Stimulated activated CD8-positive, alpha-beta memory T cell treated with anti-CD3 and anti-CD28 coated beads, Interleukin-4, amount 100 ng/mL, for 1 hour (primary cell): ENCODE data around the gene CLASP1.
"Not testable (repeated sequence)": the region's sequence is repeated elsewhere in the genome, so short reads cannot be mapped to it uniquely, and the experiment has no call there.

Experiments
- DNase-seq, 2 donors: peaks; one replicate each; pipeline ENCODE4 v3.0.0-alpha.2; 2020; ENCODE audit warnings: low read depth in 2 of 2, low spot score in 1 of 2

CLASP1 gene

DNA sequence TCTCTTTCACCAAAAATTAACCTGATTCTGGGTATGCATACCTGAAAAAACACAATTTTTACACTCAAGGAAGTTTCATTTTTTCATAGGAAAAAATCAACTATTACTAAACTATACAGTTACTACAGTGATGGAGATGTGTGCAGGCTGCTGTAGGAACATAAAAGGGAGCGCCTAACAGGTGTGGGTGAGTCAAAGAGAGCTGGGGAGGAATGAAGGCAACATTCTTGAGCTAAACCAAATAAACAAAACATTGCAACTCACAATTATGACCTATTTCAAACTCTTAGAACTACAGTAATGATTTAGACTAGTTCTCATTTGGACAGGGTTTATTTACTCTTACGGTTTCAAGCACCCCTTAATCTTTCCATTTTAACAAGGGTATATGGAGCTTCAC lies 13.4 kb upstream of the CLASP1 start:
- no peak for DNase-seq

DNA sequence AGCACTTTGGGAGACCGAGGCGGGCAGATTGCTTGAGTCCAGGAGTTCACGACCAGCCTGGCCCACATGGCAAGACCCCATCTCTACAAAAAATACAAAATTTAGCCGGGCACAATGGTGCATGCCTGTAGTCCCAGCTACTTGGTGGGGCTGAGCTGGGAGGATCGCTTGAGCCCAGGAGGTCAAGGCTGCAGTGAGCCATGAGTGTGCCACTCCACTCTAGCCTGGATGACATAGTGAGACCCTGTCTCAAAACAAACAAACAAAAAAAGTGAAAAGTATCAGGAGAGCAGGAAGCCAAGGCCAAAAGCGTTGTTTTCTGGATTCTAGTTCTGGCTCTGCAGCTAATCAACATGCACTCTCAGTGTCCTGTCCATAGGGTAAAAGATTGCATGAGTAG lies 10.7 kb upstream of the CLASP1 start:
- DNase-seq: no peak

DNA sequence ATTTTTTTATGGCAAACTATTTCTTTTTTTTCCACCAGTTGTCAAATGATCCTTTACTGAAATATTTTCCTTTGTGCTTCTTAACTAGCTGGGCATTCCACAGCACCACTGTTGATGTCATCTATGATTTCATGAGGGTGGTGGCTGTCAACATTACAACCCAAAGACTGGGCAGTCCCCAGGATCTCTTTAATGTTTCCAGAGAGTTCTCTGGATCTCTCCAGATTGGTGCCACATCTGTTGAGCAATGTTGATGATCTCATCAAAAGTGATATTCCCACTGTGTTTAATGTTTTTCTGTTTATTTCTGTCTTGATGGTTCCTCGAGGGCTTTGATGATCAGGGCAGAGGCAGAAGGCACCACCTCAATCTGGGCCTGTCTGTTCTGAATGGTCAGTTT lies 9.1 kb upstream of the CLASP1 start:
- not testable (repeated sequence) for DNase-seq

DNA sequence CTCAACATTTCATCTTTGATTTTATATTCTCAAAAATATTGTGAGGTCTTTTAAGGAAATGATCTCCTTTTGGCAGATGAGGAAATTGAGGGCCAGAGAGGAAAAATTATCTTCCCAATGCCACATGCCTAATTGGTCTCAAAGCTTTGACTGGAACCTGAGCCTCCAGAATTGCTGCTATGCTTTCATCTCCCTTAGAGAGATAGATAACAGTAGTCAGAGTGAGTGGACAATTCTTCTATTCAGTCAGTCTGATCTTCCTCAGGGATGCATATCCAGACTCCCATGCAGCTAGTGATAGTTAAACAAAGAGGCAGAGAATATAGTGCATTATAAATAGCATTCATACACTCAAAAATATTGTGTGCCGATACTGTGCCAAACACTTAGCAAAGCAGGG lies 3.8 kb upstream of the CLASP1 start:
- DNase-seq: no peak

DNA sequence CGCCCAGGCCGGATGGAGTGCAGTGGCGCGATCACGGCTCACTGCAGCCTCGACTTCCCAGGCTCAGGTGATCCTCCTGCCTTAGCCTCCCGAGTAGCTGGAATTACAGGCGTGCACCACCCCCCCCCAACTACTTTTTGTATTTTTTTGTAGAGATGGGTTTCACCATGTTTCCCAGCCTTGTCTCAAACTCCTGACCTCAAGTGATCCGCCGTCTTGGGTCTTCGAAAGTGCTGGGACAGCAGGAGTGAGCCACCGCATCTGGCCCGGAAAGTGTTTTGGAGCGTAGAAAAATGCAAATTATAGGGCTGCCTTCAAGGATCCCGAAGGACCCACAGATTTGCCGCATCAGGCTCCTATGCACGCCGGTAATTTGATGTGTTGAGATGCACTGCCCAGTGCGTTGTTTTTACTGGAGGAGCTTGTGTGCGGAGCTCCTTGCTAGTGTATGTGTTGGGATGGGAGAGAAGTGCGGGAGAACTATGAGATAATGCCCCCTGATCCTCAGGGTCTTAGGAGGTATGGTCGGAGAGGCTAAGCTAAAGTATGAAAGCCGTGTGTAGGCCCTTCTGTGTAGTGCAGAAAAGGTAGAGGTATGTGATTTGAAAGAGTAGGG lies 1.2 kb upstream of the CLASP1 start:
- peak in 1 of 2 donors; percentile 2 for DNase-seq

DNA sequence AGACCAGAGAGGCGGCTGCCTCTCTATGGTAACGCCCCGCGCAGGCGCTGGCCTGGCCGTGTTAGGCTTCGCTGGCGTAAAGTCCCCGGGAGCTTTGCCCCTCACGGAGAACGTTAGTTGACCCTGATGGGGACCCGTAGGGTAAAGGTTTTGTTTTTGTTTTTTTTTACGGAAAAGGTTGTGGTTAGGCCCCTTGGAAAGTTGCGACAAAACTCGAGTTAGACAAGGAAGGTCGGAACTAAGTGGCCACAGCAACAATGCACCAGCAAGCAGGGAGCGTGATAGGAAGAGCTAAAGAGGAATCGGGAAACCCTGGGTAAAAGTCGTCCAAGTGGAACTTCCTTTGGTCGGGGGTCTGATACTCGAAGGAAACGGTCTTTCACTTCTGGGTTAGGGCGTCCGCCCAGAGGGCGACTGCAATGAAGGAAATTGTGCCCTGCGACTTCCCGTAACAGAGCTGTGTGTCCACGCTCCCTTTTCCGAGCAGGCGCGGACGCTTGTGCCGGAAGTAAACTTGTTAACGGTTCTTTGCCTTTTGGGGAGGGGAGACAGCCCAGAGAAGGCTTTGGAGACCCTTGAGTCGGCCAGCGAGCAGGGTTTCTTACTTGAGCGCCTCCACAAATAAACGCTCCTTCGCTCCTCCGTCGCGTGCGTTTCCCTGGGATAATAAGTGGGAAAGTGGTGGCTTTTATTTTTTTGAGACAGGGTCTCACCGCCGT lies 493 bp upstream of the CLASP1 start:
- DNase-seq: peak; percentile 82 to 92

DNA sequence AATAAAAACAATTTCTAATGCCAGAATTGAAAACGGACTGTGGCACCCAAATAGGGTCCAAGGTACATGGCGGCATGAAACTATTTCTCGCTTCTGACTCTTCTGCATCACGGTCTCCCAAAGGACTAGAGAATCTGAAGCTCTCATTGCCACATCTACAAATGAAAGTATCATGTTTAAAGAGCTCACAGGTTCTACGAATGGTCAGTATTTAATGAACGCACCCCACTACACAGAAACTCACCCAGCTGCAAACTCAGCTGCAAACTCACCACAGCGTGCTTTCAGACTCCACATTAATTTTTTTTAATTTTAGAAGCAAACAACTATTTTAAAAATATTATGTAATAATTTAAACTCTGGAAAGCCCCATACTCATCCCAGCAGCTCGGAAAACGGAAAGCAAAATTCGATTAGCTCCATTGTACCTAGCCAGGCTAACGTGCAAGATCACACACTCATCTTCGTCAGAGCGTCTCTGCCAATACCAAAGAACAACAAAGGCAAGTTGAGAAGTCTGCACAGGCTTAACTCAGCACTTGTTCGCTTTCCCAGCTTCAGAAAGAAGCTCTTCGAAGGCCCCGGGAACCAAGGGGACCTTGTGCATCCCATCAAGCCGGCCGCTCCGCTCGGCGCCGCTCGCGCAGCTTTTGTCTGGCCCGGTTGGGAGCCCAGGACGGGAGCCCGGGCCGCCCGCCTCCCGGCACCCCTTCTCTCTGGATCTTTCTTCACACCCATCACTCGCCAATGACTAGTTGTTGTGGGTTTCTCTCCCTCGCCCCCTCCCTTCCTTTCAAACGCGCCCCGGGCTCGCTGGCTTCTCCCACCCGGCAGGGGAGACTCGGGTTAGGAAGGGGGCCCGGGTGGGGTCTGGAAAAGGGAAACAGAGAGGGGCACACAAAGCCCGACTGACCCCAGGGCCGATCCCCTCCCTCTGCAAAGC lies 785 bp downstream of the CLASP1 start:
- DNase-seq: peak; percentile 5 to 10

DNA sequence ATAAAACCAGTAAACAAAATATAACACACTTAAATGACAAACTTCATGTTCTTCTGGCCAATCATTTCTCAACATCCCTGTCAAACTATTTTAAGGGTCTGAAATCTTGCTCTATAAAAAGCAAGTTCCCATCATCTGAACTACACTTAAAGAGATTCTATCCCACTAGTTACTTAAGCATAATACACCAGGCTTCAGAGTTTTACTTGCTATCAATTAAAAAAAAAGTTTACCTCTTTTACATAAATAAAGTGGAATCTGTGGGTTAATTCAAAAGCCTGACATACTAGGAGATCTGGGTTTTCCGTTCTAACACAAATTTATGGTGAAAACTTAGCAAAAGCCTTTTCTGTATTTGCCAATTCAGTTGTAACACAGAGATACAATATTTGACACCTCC lies 1.9 kb downstream of the CLASP1 start:
- no peak for DNase-seq

DNA sequence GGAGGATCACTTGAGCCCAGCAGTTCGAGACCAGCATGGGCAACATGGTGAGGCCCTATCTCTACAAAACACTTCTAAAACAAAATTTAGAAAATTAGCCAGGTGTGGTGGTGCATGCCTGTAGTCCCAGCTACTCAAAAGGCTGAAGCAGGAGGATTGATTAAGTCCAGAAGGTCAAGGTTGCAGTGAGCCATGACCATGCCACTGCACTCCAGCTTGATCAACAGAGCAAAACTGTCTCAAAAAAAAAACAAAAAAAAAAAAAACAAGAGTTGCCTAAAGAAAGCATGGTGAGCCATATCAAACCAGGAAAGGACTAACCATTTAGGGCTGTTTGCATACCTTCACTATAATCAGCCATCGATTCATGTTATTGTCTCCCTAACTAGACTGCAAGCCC lies 4.5 kb downstream of the CLASP1 start:
- DNase-seq: no peak

DNA sequence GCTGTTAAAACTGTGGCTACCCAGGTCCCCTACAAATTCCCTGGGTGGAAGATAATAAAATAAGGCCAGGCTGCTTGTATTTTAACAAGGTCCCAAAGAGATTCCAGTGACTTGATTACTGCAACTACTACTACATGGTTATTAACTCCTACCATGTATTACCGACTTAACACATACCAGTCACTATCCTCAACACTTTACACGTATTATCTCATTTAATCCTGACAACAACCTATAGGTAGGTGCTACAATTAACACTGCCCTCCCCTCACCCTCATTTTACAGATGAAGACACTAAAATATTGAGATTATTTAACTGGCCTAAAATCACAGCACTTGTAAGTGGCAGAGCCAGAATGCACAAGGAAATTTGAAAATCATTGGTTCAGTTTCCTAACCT lies 5.4 kb downstream of the CLASP1 start:
- no peak for DNase-seq

DNA sequence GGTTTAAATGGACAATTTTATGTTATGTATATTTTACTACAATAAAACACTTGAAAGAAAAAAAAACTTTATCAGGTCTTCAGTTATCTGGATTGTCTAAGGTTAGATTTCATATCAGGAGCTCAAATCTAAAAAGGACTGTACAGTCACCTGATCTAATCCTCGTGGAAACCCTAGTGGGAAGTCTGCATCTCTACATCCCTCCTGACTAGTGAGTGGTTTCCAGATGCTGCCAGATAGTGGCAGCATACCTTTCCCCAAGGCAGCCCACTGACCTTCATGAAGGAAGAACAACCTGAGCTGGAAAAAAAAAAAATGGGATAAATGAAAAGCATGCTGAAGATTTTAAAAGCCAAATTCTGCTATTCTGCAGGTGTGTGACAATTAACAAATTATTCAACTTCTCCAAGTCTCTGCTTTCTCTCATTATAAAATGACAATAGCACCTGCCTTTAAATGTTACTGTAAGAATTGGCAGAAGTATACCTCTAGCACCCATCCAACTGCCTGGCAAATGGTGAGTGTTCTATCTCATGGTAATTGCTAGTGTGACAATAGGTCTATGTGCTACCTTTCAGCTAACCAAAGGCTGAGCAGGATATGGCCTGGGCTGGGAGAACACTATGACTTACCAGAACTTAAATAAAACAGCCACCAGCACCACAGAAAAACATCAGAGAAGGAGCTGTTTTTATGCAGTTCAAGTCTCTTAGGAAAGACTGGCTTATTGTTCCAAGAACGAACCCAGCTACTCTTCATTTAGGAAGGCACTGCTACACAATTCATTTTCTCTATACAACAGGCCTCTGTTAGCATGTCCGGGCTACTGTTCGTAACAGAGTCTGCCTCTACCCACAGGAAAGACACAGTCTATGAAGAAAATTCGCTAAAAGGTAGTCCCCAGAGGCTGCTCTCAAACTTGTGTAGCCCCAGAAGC lies 8.6 kb downstream of the CLASP1 start:
- no peak for DNase-seq

DNA sequence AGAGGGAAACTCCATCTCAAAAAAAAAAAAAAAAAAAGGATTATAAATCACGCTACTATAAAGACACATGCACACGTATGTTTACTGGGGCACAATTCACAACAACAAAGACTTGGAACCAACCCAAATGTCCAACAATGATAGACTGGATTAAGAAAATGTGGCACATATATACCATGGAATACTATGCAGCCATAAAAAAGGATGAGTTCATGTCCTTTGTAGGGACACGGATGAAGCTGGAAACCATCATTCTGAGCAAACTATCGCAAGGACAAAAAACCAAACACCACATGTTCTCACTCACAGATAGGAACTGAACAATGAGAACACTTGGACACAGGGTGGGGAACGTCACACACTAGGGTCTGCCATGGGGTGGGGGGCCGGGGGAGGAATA lies 9.4 kb downstream of the CLASP1 start:
- DNase-seq: not testable (repeated sequence)

DNA sequence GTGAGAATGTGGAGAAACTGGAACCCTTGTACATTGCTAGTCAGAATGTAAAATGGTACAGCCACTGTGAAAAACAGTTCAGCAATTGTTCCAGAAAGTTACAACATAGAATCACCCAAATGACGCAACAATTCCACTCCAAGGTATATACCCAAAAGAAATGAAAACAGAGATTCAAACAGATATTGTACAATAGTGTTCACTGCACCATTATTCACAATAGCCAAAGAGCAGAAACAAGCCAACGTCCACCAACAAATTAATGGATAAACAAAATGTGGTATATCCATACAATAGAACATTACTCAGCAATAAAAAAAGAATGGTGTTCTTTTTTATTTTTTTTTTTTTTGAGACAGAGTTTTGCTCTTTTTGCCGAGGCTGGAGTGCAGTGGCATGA lies 10.9 kb downstream of the CLASP1 start:
- DNase-seq: no peak

DNA sequence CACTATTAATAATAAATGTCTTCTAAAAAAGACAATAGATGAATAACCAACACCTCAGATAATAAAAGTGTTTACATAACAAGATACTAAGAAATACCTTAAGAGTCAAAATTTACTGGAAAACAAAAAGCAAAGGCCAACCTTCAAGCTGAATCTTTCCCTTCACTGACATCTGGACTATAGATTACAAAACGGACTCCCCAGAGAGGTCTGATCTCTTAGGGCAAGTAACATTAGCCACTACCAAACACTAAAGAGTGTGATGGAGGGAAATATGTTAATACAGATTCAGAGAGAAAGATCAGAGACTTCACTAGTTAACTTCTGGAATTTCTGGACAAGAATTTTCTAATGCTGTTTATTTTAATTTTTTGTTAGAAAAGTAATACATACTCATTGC lies 13.9 kb downstream of the CLASP1 start:
- DNase-seq: no peak

DNA sequence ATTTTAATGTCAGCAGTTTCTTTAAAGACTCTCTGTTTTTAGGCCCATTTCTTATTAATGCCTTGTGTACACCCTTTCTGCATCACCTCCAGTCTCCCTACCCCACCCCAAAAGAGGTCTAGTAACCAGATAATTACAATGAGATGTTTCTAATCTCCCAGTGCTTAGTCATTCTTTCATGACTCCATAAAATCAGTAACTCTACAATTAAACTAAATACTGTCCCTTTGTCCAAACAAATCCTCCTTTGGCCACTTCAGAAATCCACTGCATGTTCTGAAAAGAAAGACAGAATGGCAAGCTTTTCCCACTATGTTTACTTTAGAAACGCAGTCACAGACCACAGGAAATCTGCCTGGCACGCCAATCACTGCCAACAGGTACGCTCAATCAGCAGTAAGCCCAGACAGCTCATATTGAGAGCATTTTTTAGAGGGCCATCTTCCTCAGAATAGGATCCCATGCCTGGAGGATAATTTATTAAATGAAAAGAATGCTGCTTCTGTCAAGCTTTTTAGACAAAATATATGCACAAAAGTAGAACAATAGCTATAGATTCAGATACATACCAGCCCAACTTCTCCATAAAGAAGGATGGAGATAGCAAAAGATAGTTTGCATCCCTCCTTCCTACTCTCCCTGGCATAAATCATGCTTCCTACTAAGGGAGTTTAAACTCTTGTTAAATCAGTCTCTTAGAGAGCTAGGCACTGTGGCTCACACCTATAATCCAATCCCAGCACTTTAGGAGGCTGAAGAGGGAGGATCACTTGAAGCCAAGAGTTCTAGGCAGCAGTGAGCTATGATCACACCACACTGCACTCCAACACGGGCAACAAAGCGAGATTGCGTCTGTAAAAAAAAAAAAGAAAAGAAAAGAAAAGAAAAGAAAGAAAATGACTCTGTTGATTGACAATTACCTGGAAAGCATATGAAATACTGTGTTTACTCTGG lies 14.6 kb downstream of the CLASP1 start:
- DNase-seq: no peak

DNA sequence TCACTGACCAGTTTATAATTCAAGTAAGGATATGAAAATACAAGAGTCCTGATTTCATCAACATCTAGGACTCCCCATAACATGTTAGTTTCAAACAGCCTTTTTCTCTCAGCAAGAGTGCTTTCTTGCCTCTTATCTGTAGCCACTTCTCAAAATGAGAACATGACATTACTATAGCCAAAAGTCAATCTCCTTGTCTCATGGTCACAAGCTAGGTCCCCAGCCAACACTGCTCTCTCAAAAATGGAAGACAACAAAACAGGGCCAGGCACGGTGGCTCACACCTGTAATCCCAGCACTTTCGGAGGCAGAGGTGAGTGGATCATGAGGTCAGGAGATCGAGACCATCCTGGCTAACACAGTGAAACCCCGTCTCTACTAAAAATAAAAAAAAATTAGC lies 15.8 kb downstream of the CLASP1 start:
- DNase-seq: no peak

DNA sequence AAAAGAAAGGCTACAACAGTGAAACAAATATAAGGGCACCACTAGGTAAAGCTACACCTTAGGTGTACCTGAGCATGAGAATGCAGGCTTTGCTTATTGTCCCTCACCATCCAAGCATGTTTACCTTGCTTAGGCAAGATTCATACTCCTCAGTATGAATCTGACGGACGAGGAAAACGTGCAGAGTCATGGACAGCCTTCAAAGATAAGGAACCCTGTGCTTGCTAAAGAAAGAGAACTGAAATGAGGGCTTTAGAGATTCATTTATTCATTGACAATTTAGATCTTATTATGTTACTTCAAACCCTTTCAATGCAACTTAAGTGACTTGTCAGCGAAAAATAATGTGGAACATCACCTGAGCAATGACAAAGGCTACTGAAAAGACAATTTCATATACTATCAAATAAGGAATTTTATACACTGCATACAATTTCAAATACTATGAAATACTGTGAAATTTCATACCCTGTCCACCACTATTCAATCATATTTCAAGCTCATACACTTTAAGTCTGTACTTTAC lies 21.7 kb downstream of the CLASP1 start:
- no peak for DNase-seq

DNA sequence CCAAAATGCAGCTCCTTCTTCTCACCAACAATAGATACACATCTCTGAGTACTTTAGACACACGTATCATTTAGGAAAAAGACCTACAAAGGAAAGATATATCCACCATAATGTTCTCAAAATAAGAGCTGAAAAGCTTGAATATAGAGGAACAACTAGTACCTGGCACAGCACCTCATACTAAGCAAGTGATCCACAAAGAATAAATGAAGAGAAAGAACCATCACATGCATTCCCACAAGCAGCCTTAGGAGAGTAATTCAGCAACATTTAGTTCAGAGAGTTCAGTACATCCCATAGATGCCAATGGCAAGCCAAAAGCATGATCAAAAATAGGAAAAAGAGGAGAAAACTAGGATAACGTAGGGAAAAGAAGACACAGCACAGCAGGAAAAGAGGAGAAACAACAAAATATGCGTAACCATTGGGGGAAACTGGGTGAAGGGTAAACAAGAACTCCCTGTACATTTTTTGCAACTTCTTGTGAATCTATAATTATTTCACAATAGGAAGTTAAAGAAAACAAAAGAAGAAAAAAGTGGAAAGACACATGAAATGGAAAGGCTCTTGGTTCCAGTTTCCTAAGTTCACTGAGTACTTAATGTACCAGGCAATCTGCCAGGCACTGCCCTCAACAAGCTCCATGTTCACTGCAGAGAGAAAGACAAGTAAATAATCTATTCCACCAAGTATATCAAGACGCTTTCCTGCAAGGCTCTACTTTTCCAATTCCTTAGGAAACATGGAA lies 22.3 kb downstream of the CLASP1 start:
- no peak for DNase-seq

DNA sequence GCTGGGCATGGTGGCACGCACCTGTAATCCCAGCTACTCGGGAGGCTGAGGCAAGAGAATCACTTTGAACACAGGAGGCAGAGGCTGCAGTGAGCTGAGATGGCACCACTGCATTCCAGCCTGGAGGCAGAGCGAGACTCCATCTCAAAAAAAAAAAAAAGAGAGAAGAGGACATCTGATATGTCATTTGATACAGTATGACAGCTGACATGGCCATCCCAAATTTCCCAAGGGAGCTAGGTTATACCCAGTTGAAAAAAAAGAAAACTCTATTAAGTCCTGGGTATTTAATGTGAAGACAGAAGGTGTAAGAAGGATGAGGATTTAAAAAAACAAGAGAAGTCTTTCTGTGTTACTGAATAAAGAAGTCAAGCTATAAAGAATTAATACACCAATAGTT lies 23.3 kb downstream of the CLASP1 start:
- no peak for DNase-seq
